Stimulated activated CD4-positive, alpha-beta T cell treated with anti-CD3 and anti-CD28 coated beads, Interleukin-4, amount 100 ng/mL, for 1 hour (primary cell): Measurements from ENCODE around the gene CSPG5.

ENCODE experiments used
- DNase-seq: peaks from one replicate; pipeline ENCODE4 v3.0.0-alpha.2; 2020

The CSPG5 gene

DNA sequence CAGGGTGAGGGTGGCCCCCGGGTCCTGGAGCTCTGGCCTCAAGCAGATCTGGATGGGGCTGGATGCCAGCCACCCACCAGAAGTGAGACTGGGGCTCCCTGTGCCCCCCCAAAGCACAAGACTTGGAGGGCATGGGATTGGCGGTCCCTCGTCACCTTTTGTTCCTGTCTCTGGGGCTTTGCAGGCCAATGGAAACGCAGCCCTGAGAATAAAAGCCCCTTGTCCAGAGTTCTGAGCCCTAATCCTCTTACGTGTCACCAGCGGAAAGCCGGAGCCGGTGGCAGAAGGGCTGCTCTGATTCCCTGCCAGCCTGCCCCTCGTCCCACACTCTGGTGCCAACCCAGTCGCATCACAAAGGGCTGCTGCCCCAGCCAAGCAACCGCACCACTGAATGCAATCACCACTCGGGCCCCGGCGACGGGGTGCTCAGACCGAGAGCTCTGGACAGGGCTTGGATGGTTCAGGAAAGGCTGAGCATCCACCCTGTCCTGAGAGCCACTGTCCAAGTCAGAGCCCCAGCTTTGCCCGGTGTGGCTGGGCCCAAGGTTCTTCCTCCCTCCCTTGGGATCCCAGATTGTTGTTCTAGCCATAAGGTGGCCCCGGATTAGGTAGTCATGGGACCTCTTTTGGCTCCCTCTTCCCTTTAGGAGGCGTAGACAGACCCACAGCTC, 42.3 kb downstream of the CSPG5 start:
- no peak for DNase-seq

DNA sequence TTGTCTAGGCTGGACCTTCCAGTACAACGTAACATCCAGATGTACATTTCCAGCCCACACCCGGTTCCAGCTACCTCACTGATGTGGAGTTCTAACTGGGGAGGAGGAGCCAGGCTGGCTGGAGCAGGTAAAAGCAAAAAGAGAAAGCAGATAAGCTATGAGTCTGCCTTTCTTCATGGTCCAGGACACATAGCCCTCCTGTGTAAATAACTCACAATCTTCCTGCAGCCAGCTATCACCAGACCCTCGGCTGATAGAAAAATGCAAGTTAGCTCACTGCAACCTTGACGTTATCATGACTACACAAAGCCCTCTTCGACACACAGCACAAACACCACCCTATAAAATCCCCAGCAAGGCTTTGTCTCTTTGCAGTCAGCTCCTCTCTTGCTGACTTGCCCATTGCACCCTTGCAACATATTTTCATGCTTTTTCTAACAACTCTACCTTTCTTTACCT, 44.6 kb downstream of the CSPG5 start:
- no peak for DNase-seq

- DNase-seq = no peak
Observed at GRCh38 chr3:47533481-47533880, 45.2 kb downstream of the CSPG5 start.

GRCh38 chr3:47527952-47528725, 50.5 kb downstream of the CSPG5 start:
- no peak for DNase-seq

- DNase-seq = no peak
Observed at GRCh38 chr3:47525617-47526016, 53.0 kb downstream of the CSPG5 start.

- no peak for DNase-seq
Observed at GRCh38 chr3:47523310-47524073, 55.2 kb downstream of the CSPG5 start.

DNA sequence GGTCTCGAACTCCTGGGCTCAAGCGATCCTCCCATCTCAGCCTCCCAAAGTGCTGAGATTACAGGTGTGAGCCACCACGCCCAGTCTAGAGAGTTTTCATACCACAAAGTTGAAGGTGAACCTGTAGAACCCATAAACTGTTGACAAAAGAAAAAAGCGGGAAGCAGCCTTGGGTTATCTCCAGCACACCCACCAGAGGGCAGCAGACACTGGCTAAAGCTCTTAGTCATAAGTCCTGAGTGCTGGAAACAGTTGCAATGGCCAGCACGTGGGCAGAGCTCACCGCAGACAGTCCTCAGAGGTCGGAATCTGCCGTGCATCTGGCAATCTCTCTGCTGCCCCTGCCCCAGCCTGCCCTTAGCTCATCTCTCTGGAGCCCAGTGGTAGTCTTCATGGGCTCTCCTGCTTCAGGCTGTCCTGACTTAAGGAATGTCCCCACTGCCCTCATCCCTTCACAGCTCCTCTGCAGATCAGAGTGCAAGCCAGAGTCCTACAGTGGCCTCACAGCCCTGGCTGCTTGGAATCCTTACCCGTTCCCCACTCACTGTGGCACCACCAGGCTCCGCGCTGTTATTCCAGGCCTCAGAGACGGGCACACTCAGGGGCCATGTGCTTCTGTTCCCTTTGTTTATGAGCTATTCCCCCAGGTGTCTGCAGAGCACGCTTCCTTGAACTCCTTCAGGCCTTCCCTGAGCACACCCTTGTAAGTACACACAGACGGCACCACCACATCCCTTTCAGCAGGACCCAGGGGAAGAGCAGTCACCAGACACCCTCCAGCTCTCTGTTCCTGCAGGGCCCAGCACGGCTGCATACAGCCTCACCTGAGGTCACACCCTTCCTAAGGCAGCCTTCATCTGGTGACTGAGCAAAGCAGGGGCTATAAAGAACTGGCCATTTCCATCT, 56.3 kb downstream of the CSPG5 start:
- peak; percentile 69 for DNase-seq

DNA sequence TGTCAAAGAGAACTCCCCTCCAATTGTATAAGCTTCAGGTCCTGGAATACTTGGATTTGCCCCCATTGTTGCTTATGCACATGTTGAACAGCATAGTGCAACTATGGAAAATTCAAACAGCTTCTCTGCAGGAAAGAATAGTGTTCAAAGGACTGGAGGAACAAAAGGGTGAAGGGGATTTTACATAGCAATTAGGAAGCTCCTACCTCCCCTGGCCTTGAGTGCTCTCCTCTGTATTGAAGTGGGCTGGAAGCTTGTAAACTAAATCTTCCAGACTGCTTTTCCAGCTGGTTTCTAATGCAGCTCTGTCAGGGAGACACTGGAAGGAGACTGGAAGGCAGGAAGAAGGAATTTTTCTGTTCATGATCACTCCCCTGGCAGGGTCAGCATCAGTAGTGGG, 57.9 kb downstream of the CSPG5 start:
- no peak for DNase-seq

DNA sequence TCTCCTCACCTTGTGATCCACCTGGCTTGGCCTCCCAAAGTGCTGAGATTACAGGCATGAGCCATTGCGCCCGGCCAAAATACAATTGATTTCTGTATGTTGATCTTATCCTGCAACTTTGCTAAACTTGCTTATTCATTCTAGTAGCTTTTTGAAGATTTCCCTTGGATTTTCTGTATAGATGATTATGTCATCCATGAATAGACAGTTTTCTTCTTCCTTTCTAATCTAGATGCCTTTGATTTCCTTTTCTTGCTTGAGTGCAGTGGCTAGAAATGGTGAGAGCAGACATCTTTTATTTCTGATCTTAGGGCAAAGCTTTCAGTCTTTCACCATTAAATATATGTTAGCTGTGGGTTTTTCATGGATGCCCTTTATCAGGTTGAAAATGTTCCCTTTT, 60.7 kb downstream of the CSPG5 start:
- DNase-seq = no peak

DNA sequence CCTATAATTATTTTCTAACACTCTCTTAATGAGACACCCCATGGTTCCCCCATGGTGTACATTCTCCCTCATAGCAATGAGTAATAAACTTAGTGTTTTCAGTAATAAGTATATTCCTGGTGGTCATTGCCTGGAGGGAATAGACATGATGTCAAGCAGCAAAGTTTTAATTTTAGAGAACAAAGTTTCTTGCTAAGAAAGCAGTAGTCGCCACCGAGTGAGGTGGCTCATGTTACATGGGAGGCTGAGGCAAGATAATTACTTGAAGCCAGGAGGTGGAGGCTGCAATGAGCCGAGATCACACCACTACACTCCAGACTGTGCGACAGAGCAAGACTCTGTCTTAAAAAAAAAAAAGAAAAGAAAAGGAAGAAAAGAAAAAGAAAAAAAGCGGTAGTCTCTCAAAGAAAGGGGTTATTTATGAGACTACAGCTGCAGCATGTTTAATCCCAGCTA, 62.8 kb downstream of the CSPG5 start:
- no peak for DNase-seq

GRCh38 chr3:47515100-47515499, 63.6 kb downstream of the CSPG5 start:
- DNase-seq = no peak

GRCh38 chr3:47513125-47513929, 65.3 kb downstream of the CSPG5 start, which contains the start of gene ELP6:
Gene ELP6, minus strand, starts transcription at chr3:47513712. Its CDS starts 122 bp downstream, at chr3:47513590.
- peak; percentile 96 for DNase-seq

GRCh38 chr3:47512416-47513124, 66.1 kb downstream of the CSPG5 start:
- peak; percentile 31 for DNase-seq
